BE2C (cell line): Measurements from ENCODE around the gene EXOC1L.

ENCODE experiments used
- DNase-seq: peaks from one replicate; pipeline ENCODE4 v3.0.0-alpha.2; 2020
- H3K27me3 ChIP-seq: fragments of 250-450 bp; sonication (Bioruptor Pico); 2 replicates; pipeline ENCODE4 v1.5.1; 2020; ENCODE audit warnings: mild to moderate bottlenecking
- H3K36me3 ChIP-seq: fragments of 250-450 bp; sonication (Bioruptor Pico); 2 replicates; pipeline ENCODE4 v1.5.1; 2020; ENCODE audit warnings: mild to moderate bottlenecking
- H3K4me1 ChIP-seq: fragments of 250-450 bp; sonication (Bioruptor Pico); 2 replicates; pipeline ENCODE4 v1.5.1; 2020
- H3K4me3 ChIP-seq: 2 replicates; pipeline ENCODE4 v1.5.1; 2011; ENCODE audit warnings: low read depth, low read length
- H3K9me3 ChIP-seq: fragments of 250-450 bp; sonication (Bioruptor Pico); 2 replicates; pipeline ENCODE4 v1.5.1; 2020
- CTCF ChIP-seq: IDR thresholded peaks from 2 replicates; pipeline ENCODE4 v1.5.1; 2012; ENCODE audit warnings: mild to moderate bottlenecking, low read depth, low read length

Gene EXOC1L

GRCh38 chr4:55791666-55792065, 27.9 kb upstream of the EXOC1L start:
- no peak for DNase-seq
- Histone ChIP-seq H3K27me3 (no peaks in the 10 kb centered on the region), H3K4me1 (no peaks in the 10 kb centered on the region), H3K36me3 (no peaks in the 10 kb centered on the region), H3K4me3 (no peak overlapping the region), H3K9me3 (no peaks in the 10 kb centered on the region)
- TF ChIP-seq CTCF = no peak

GRCh38 chr4:55793479-55793878, 26.1 kb upstream of the EXOC1L start:
- H3K9me3 ChIP-seq = no peaks in the 10 kb centered on the region
- no peak overlapping the region for H3K4me3 ChIP-seq
- peaks cover 3% of the 10 kb centered on the region; the same call in 1 of the 2 replicates for H3K27me3 ChIP-seq
- no peaks in the 10 kb centered on the region for H3K4me1 ChIP-seq
- no peak for TF ChIP-seq CTCF
- no peaks in the 10 kb centered on the region for H3K36me3 ChIP-seq
- no peak for DNase-seq

GRCh38 chr4:55794053-55794452, 25.5 kb upstream of the EXOC1L start:
- peaks cover 3% of the 10 kb centered on the region; the same call in 1 of the 2 replicates for H3K27me3 ChIP-seq
- H3K9me3 ChIP-seq = no peaks in the 10 kb centered on the region
- no peak overlapping the region for H3K4me3 ChIP-seq
- no peaks in the 10 kb centered on the region for H3K36me3 ChIP-seq
- DNase-seq = no peak
- H3K4me1 ChIP-seq = no peaks in the 10 kb centered on the region
- no peak for TF ChIP-seq CTCF

- DNase-seq = no peak
- no peaks in the 10 kb centered on the region for H3K36me3 ChIP-seq
- TF ChIP-seq CTCF = no peak
- no peaks in the 10 kb centered on the region for H3K4me1 ChIP-seq
- H3K4me3 ChIP-seq = no peak overlapping the region
- H3K27me3 ChIP-seq = peaks cover 3% of the 10 kb centered on the region; the same call in 1 of the 2 replicates
- no peaks in the 10 kb centered on the region for H3K9me3 ChIP-seq
Observed at GRCh38 chr4:55795341-55795740, 24.2 kb upstream of the EXOC1L start.

- Histone ChIP-seq H3K27me3 (peaks cover 3% of the 10 kb centered on the region; the same call in 1 of the 2 replicates), H3K4me1 (no peaks in the 10 kb centered on the region), H3K4me3 (no peak overlapping the region), H3K36me3 (no peaks in the 10 kb centered on the region), H3K9me3 (no peaks in the 10 kb centered on the region)
- no peak for TF ChIP-seq CTCF
- DNase-seq = no peak
Observed at GRCh38 chr4:55801498-55801897, 18.1 kb upstream of the EXOC1L start.

GRCh38 chr4:55807556-55807955, 12.0 kb upstream of the EXOC1L start:
- no peaks in the 10 kb centered on the region for H3K36me3 ChIP-seq
- no peak for TF ChIP-seq CTCF
- no peak overlapping the region for H3K4me3 ChIP-seq
- no peaks in the 10 kb centered on the region for H3K27me3 ChIP-seq
- H3K9me3 ChIP-seq = no peaks in the 10 kb centered on the region
- no peak for DNase-seq
- H3K4me1 ChIP-seq = no peaks in the 10 kb centered on the region
